KOPT-K1 (cell line): ENCODE results near the gene KCNG3.

Source experiments
- H3K27ac ChIP-seq: fragments of 200-600 bp; sonication (generic); 2 replicates; pipeline ENCODE4 v1.5.1; 2016; ENCODE audit warnings: antibody characterized with exemption, mild to moderate bottlenecking, low read depth, low read length; ENCODE audit not compliant: poor library complexity, severe bottlenecking
- H3K36me3 ChIP-seq: fragments of 200-600 bp; sonication (generic); 2 replicates; pipeline ENCODE4 v1.5.1; 2017; ENCODE audit warnings: antibody characterized with exemption, mild to moderate bottlenecking, low read length, moderate library complexity; ENCODE audit not compliant: insufficient read depth
- H3K9me3 ChIP-seq: fragments of 200-600 bp; sonication (generic); 2 replicates; pipeline ENCODE4 v1.5.1; 2017; ENCODE audit warnings: antibody characterized with exemption, low read length, mild to moderate bottlenecking; ENCODE audit not compliant: insufficient read depth, poor library complexity, severe bottlenecking

Gene KCNG3

GRCh38 chr2:42495611-42496010, 1.8 kb upstream of the KCNG3 start:
- no peaks in the 10 kb centered on the region for H3K36me3 ChIP-seq
- H3K27ac ChIP-seq: peak overlapping the region; percentile 74
- H3K9me3 ChIP-seq: no peaks in the 10 kb centered on the region

DNA sequence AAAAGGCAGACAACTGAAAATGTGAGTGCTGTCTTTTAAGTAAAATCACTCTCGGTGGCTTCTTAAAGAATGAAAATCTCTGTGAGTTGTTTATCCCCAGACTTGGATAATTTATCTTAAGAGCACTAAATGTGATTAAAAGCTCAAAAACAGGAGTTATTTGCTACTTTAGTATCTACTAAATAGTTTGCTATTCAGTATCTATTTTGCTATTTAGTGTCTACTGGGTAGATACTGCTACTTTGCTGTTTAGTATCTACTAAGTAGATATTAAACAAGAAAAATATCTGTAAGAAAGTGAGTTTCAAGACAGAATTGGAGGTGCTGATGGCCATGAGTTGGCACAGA, 1.4 kb upstream of the KCNG3 start:
- Histone ChIP-seq H3K36me3 (no peaks in the 10 kb centered on the region), H3K27ac (peak overlapping the region; percentile 74), H3K9me3 (no peaks in the 10 kb centered on the region)

DNA sequence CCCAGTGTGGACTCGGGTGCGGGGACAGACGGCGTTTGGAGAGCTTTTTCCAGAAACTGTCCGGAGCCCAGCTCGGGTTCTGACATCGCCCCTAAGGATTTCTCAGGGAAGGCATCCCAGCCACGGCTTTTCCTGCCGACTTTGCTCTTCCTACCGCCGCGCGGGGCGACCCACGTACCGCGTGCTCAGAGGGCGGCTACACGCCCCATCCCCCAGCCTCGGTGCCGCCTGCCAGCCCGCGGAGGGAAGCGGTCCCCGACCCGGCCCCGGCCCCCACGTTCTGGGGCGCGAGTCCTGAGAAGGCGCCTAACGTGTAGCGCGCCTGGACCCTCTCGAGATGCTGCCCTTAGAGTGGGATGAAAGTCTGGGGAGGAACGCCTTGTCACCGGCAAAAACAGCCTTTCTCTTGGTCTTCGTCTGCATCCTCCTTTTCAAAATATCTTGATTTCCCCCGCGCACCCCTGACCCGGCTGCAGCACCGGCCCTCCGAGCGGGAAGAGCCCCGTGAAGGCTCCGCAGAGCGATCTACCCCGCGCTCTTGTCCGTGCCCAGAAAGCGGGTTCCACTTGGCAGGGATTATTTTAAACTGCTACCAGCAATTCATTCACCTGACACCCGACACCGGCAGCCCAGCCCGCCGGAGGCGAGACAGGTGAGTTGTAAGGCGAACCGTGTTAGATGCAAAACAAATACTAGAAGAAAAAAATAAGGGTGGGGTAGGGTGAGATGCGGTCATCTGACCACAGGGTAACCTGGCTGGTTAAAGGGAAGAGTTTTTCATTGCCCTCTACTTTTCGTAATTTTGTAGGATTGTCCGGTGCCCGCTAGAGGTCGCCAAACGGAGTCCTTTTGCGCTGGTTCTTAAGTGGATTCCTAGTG, 812 bp upstream of the KCNG3 start:
- Histone ChIP-seq H3K27ac (peak overlapping the region; percentile 74), H3K9me3 (no peaks in the 10 kb centered on the region), H3K36me3 (no peaks in the 10 kb centered on the region)

- Histone ChIP-seq H3K9me3 (no peaks in the 10 kb centered on the region), H3K27ac (no peak overlapping the region), H3K36me3 (no peaks in the 10 kb centered on the region)
These were observed 903 bp downstream of the KCNG3 start for GRCh38 chr2:42492691-42493467.

DNA sequence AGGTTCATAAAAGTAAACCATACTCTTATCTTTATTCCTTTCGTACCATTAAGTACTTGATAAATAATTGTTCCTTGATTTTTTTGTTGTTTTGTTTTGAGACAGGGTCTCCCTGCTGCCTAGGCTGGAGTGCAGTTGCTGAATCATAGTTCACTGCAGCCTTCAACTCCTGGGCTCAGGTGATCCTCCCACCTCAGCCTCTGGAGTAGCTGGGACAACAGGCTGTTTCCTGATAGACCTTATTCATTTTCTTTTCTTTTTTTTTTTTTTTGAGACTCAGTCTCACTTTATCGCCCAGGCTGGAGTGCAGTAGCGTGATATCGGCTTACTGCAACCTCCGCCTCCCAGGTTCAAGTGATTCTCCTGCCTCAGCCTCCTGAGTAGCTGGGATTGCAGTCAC, 5.5 kb downstream of the KCNG3 start:
- H3K36me3 ChIP-seq: no peaks in the 10 kb centered on the region
- no peaks in the 10 kb centered on the region for H3K9me3 ChIP-seq
- H3K27ac ChIP-seq: no peak overlapping the region

GRCh38 chr2:42486145-42486906, 7.5 kb downstream of the KCNG3 start:
- no peaks in the 10 kb centered on the region for H3K36me3 ChIP-seq

GRCh38 chr2:42480402-42480801, 13.4 kb downstream of the KCNG3 start:
- H3K27ac ChIP-seq: no peak overlapping the region
- H3K9me3 ChIP-seq: no peaks in the 10 kb centered on the region
- H3K36me3 ChIP-seq: no peaks in the 10 kb centered on the region

More at GRCh38 chr2:42486145-42486906, 7.5 kb downstream of the KCNG3 start:
- Histone ChIP-seq H3K27ac (no peak overlapping the region), H3K9me3 (no peaks in the 10 kb centered on the region)

DNA sequence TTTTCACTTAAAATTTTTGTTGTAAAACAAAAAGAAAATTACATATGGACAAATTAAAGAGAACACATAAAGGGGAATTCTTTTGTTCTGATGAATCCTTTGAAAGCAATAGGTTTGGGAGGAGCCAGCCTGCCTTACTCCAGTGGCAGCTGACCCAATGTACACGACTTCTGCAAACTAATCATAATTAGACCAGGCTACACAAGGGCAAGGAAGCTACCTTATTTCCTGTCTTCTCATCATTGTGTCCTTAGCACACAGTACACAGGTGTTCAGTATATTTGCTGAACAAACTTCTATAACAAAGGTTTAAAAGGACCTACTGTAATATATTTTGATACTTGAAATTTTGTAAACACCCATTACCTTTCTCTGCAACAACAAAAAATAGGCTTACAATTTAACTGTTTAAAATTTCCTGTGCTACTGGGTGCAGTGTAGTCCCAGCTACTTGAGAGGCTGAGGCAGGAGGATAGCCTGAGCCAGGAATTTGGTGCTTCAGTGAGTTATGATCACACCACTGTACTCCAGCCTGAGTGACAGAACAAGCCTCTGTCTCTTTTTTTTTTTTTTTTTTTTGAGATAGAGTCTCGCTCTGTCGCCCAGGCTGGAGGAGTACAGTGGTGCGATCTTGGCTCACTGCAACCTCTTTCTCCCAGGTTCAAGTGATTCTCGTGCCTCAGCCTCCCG, 18.9 kb downstream of the KCNG3 start:
- Histone ChIP-seq H3K9me3 (no peaks in the 10 kb centered on the region), H3K27ac (no peak overlapping the region), H3K36me3 (no peaks in the 10 kb centered on the region)

DNA sequence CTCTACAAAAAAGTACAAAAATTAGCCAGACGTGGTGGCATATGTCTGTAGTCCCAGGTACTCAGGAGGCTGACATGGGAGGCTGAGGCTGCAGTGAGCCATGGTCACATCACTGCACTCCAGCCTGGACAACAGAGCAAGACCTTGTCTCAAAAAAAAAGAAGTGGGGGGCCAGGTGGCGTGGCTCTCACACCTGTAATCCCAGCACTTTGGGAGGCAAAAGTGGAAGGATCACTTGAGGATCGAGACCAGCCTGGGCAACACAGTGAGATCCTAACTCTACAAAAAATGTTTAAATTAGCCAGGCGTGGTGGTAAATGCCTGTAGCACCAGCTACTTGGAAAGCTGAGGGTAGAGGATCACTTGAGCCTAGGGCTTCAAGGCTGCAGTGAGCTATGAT, 23.1 kb downstream of the KCNG3 start:
- H3K27ac ChIP-seq: no peak overlapping the region

GRCh38 chr2:42464631-42465030, 29.2 kb downstream of the KCNG3 start:
- H3K27ac ChIP-seq: no peak overlapping the region
- no peaks in the 10 kb centered on the region for H3K36me3 ChIP-seq
- no peaks in the 10 kb centered on the region for H3K9me3 ChIP-seq

More for the DNA sequence above, 23.1 kb downstream of the KCNG3 start:
- Histone ChIP-seq H3K9me3 (no peaks in the 10 kb centered on the region), H3K36me3 (no peaks in the 10 kb centered on the region)

DNA sequence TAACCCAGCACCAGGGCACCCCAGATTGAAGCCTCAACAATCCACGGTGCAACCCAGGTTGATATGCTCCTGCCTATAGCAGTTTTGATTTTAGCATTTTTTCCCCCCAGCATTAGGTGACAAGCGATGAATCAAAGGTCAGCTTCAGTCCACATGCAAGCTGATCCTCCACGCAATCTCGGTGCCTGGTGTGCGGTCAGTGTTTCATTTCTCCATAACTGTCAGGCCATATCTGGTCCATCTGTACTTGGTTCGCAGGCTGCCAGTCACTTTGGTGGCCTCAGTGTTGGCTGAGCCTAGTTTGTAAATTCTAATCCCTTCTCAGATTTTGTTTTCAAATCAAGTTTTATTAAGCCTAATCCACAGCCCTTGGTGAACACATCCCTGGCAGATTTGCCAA, 30.2 kb downstream of the KCNG3 start:
- Histone ChIP-seq H3K9me3 (no peaks in the 10 kb centered on the region), H3K36me3 (no peaks in the 10 kb centered on the region), H3K27ac (no peak overlapping the region)

- Histone ChIP-seq H3K27ac (no peak overlapping the region), H3K9me3 (no peaks in the 10 kb centered on the region), H3K36me3 (no peaks in the 10 kb centered on the region)
These were observed 34.5 kb downstream of the KCNG3 start for GRCh38 chr2:42459296-42459695.

GRCh38 chr2:42458396-42458795, 35.4 kb downstream of the KCNG3 start:
- Histone ChIP-seq H3K27ac (no peak overlapping the region), H3K9me3 (no peaks in the 10 kb centered on the region), H3K36me3 (no peaks in the 10 kb centered on the region)

DNA sequence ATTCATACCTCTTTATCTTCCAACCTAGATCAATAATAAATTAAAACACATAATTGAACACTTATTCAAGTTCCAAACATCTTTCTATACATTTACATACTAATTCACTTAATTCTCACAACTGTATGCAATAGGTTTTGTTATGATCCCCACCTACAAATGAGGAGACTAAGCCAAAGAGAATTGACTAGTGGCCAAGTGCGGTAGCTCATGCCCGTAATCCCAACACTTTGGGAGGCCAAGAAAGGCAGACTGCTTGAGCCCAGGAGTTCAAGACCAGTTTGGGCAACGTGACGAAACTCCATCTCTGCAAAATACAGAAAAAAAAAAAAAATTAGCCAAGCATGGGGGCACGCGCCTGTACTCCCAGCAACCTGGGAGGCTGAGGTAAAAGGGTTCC, 36.8 kb downstream of the KCNG3 start:
- Histone ChIP-seq H3K36me3 (no peaks in the 10 kb centered on the region), H3K27ac (no peak overlapping the region), H3K9me3 (no peaks in the 10 kb centered on the region)
